Peyer's patch (tissue), 4 donors: ENCODE results near the gene EPHA6. TPM values are rescaled to one million over a fixed set of nuclear protein-coding genes. Genes with fewer than 3 reads are reported as not detected.
"Not testable (repeated sequence)": the region's sequence is repeated elsewhere in the genome, so short reads cannot be mapped to it uniquely, and the experiment has no call there.

Experiments used
- DNase-seq, 3 donors: peaks; one replicate each; pipeline ENCODE4 v3.0.0-alpha.2; 2017 to 2019
- H3K27ac ChIP-seq, 4 donors: fragments of 200-600 bp; sonication (generic); one replicate each; pipeline ENCODE4 v1.5.1; 2016 to 2019
- H3K27me3 ChIP-seq, 2 donors: fragments of 200-600 bp; sonication (generic); one replicate each; pipeline ENCODE4 v1.5.1; 2019
- H3K36me3 ChIP-seq, 3 donors: fragments of 200-600 bp; sonication (generic); one replicate each; pipeline ENCODE4 v1.5.1; 2016 to 2019
- H3K4me1 ChIP-seq, 4 donors: fragments of 200-600 bp; sonication (generic); one replicate each; pipeline ENCODE4 v1.5.1; 2016 to 2019
- H3K4me3 ChIP-seq, 4 donors: fragments of 200-600 bp; sonication (generic); 1 replicate in 3 of 4; 2 replicates in 1 of 4; pipeline ENCODE4 v1.5.1; 2016 to 2019; ENCODE audit warnings: mild to moderate bottlenecking in 1 of 4
- H3K9me3 ChIP-seq, 4 donors: fragments of 200-600 bp; sonication (generic); one replicate each; pipeline ENCODE4 v1.5.1; 2016 to 2019; ENCODE audit warnings: mild to moderate bottlenecking in 1 of 4
- POLR2A ChIP-seq, 2 donors: fragments of 450-650 bp; IDR thresholded peaks; one replicate each; pipeline ENCODE4 v1.5.1; 2017; ENCODE audit warnings: antibody characterized with exemption in 2 of 2, mild to moderate bottlenecking in 2 of 2, moderate library complexity in 2 of 2
- total RNA-seq, 4 donors: library from RNA; depleted of rRNA; stranded (reverse); fragments of >200 nt; gene quantifications; one replicate each; pipeline ENCODE4 v1.1.0, GENCODE V29; 2016
- TF ChIP-seq, protein P1 (sequence below), 6 experiments: fragments of 450-650 bp in 4 of 6; fragments of 200-600 bp in 2 of 6; sonication (generic) in 1 of 6; IDR thresholded peaks; one replicate each; pipeline ENCODE4 v1.5.1; 2017 to 2019; ENCODE audit warnings: antibody characterized with exemption in 6 of 6, mild to moderate bottlenecking in 3 of 6, moderate library complexity in 1 of 6

EPHA6 gene
- total RNA-seq, 4 donors from 2014 or later: 1.7 to 2.1 (median 1.9) TPM; not detected in 1

DNA sequence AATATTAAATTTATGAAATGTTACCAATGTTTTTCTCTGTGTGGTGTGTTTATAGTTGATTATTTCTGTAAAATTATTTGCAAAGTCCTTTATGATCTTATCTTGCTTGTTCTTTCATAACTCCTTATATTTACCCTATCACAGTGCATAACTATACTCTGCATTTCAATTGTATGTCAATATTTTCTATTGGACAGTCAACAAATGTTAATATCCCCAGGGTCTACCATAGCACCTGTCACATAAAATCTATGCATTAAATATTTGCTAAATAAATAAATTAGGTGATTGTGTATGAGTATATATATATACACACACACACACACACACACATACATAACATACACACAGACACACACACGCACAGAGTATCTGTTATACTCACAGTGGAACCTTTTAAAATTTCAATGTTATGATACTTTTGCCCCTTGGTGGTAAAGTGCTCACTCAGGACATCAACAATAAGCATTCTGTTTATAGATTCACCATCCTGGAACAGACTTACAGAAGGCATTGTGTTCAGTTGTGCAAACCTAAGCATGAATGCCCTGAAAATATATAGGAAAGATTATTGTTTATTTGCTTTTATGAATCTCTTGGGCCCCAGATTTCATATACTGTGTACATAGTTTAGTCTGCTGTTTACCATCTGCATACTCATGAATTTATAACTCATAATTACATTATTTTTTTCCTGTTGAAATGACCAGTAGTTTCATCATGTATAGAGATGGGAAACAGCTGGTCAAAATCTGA is 443.7 kb downstream of the EPHA6 start:
- no peak overlapping the region for H3K4me3 ChIP-seq
- DNase-seq: no peak
- H3K27ac ChIP-seq: no peak overlapping the region
- H3K36me3 ChIP-seq: no peaks in the 10 kb centered on the region
- no peaks in the 10 kb centered on the region for H3K4me1 ChIP-seq
- TF ChIP-seq, protein P1, sequence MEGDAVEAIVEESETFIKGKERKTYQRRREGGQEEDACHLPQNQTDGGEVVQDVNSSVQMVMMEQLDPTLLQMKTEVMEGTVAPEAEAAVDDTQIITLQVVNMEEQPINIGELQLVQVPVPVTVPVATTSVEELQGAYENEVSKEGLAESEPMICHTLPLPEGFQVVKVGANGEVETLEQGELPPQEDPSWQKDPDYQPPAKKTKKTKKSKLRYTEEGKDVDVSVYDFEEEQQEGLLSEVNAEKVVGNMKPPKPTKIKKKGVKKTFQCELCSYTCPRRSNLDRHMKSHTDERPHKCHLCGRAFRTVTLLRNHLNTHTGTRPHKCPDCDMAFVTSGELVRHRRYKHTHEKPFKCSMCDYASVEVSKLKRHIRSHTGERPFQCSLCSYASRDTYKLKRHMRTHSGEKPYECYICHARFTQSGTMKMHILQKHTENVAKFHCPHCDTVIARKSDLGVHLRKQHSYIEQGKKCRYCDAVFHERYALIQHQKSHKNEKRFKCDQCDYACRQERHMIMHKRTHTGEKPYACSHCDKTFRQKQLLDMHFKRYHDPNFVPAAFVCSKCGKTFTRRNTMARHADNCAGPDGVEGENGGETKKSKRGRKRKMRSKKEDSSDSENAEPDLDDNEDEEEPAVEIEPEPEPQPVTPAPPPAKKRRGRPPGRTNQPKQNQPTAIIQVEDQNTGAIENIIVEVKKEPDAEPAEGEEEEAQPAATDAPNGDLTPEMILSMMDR (IDR thresholded peaks at IDR 0.05): no peak
- no peak for TF ChIP-seq POLR2A (IDR thresholded peaks at IDR 0.05)
- no peaks in the 10 kb centered on the region for H3K27me3 ChIP-seq
- H3K9me3 ChIP-seq: no peaks in the 10 kb centered on the region

DNA sequence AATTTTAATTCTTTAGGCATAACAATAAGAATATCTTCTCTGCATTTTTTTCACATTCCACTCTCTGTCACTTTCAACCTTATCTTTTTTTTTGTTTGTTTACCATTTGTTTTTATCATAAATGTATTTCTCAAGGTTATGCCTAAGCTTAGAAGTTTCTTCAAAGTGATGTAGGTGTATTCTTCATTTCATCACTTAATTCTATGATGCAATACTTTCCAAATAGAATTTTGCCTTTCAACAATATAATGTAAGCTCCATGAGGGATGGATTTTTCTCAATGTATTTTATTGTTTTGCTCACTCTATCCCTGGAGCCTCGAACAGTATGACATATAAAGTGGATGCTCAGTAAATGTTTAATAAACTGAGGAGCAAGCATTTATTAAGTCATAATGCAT is 444.9 kb downstream of the EPHA6 start:
- TF ChIP-seq, protein P1 (IDR thresholded peaks at IDR 0.05): no peak
- TF ChIP-seq POLR2A (IDR thresholded peaks at IDR 0.05): no peak
- DNase-seq: no peak
- no peak overlapping the region for H3K27ac ChIP-seq
- H3K27me3 ChIP-seq: no peaks in the 10 kb centered on the region
- H3K9me3 ChIP-seq: no peaks in the 10 kb centered on the region
- H3K4me1 ChIP-seq: no peaks in the 10 kb centered on the region
- H3K4me3 ChIP-seq: no peak overlapping the region
- H3K36me3 ChIP-seq: no peaks in the 10 kb centered on the region

DNA sequence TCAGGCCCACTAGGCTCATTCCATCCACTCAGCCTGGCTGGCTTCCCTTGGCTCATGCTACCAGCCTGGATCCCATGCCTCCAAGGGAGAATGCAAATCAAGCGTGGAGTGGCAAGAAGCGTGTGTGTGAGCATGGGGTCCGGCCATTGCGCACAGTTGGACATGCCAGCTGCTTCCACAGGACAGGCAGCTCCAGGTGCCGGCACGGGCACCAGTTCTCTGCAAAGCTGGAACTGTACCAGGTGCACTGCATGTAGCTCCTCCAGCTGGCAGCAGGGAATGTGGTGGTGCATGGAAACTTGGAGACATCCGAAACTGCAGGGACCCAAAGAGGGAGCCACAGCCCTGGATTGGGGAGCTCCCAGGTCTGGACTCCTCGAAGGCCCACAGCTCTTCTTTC is 449.8 kb downstream of the EPHA6 start:
- Histone ChIP-seq H3K36me3 (no peaks in the 10 kb centered on the region), H3K4me3 (no peak overlapping the region), H3K9me3 (no peaks in the 10 kb centered on the region), H3K27ac (no peak overlapping the region), H3K27me3 (no peaks in the 10 kb centered on the region), H3K4me1 (no peaks in the 10 kb centered on the region)
- TF ChIP-seq, protein P1 (IDR thresholded peaks at IDR 0.05): no peak
- no peak for TF ChIP-seq POLR2A (IDR thresholded peaks at IDR 0.05)
- no peak for DNase-seq

DNA sequence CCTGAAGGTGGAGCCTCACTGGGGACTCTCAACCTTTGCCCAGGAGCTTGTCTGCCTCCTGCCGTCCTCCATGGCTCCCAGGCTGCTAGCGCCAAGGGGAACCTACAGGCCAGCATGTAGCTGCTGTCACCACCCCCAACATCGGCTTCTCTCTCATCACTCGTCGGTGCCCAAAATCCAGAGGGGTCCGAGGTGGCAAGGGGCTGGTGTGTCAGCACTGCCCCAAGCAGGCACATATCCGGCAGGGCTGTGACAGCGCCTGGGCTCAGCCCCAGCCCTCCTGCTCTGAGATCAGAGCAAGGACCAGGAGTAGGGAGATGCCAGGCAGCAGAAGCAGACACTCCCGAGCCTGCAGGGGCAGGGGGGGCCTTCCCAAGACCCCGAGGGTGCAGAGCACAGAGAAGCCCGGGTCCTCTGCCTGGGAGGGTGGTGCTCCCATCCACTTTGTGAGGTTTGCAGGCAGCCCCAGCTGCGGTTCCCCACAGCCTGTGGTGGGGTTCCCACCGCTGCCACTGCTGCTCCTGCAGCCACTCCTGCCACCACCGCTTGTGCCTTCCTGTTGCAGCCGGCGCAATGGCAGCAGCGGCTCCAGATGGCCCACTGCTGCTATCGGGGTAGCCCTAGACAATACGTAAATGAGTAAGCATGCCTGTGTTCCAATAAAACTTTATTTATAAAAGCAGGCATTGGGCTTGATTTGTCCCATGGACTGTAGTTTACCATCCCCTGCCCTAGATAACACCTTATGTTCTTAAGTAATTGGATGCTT is 451.0 kb downstream of the EPHA6 start:
- DNase-seq: no peak
- no peaks in the 10 kb centered on the region for H3K4me1 ChIP-seq
- H3K36me3 ChIP-seq: no peaks in the 10 kb centered on the region
- H3K27ac ChIP-seq: no peak overlapping the region
- no peaks in the 10 kb centered on the region for H3K9me3 ChIP-seq
- H3K27me3 ChIP-seq: no peaks in the 10 kb centered on the region
- H3K4me3 ChIP-seq: no peak overlapping the region
- TF ChIP-seq, protein P1 (IDR thresholded peaks at IDR 0.05): no peak
- no peak for TF ChIP-seq POLR2A (IDR thresholded peaks at IDR 0.05)

DNA sequence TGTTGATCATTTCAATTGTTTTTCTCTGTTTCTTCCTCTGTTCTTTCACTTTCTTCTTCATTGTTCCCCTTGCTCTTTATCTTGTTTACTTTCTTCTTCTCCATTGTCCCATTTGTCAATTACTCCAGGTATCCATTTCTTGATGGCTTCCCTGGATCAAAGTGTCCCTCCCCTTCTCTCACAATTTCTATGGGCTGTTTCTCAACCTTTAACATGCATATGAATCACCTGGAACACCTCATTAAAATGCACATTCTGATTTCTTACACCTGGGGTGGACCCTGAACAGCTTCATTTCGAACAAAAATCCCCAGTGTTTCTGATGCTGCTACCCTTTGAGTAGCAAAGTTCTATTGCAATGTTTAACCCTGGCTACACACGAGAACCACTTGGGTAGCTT is 454.8 kb downstream of the EPHA6 start:
- TF ChIP-seq, protein P1 (IDR thresholded peaks at IDR 0.05): no peak
- no peak for TF ChIP-seq POLR2A (IDR thresholded peaks at IDR 0.05)
- Histone ChIP-seq H3K27ac (no peak overlapping the region), H3K9me3 (no peaks in the 10 kb centered on the region), H3K36me3 (no peaks in the 10 kb centered on the region), H3K4me1 (no peaks in the 10 kb centered on the region), H3K4me3 (no peak overlapping the region), H3K27me3 (no peaks in the 10 kb centered on the region)
- no peak for DNase-seq

DNA sequence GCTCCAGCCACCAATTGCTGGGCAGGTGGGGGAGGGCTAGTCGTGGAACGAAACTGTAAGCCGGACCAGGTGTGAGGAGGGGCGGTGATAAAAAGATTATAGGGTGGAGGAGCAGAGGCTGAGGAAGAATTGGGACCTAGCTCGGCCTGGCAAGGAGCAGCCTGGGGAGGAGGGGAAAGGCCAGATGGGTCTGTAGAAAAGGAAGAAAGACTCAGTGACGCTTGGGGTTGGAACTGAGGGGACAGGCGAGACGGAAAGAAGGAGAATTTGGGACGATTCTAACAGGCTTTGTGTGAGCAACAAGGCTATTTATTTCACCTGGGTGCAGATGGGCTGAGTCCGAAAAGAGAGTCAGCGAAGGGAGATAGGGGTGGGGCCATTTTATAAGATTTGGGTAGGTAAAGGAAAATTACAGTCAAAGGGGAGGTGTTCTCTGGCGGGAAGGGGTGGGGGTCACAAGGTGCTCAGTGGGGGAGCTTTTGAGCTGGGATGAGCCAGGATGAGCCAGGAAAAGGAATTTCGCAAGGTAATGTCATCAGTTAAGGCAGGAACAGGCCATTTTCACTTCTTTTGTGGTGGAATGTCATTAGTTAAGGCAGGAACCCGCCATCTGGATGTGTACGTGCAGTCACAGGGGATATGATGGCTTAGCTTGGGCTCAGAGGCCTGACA is 462.6 kb downstream of the EPHA6 start:
- not testable (repeated sequence) for H3K27ac ChIP-seq, H3K4me3 ChIP-seq, DNase-seq, H3K9me3 ChIP-seq, H3K4me1 ChIP-seq, H3K36me3 ChIP-seq, H3K27me3 ChIP-seq
